GM12872 (cell line): ENCODE data around the gene HCFC1R1.

Source experiments
- TF ChIP-seq, protein P1 (sequence below): IDR thresholded peaks from 3 replicates; pipeline ENCODE4 v1.5.1; 2011; ENCODE audit warnings: low read depth, mild to moderate bottlenecking, low read length, moderate library complexity; ENCODE audit not compliant: insufficient read depth

HCFC1R1 gene

DNA sequence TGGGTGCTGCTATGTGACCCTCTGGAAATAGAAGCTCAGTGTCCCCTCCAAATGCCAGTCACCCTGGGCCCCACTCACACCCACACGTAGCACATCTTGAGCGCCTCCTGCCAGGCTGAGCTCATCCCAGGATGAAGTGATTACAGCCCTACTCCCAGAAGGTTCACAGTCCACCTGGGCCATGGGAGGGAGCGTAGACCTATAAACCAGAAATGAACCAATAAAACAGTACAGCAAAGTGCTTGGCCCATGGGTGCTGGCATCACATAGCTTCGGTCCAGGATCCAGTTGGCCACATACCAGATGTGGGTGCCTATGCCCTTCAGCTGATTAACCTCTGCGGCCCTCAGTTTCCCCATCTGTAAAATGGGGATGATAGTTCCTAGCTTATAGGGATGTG lies 15.2 kb upstream of the HCFC1R1 start:
- TF ChIP-seq, protein P1, sequence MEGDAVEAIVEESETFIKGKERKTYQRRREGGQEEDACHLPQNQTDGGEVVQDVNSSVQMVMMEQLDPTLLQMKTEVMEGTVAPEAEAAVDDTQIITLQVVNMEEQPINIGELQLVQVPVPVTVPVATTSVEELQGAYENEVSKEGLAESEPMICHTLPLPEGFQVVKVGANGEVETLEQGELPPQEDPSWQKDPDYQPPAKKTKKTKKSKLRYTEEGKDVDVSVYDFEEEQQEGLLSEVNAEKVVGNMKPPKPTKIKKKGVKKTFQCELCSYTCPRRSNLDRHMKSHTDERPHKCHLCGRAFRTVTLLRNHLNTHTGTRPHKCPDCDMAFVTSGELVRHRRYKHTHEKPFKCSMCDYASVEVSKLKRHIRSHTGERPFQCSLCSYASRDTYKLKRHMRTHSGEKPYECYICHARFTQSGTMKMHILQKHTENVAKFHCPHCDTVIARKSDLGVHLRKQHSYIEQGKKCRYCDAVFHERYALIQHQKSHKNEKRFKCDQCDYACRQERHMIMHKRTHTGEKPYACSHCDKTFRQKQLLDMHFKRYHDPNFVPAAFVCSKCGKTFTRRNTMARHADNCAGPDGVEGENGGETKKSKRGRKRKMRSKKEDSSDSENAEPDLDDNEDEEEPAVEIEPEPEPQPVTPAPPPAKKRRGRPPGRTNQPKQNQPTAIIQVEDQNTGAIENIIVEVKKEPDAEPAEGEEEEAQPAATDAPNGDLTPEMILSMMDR, result no peak

DNA sequence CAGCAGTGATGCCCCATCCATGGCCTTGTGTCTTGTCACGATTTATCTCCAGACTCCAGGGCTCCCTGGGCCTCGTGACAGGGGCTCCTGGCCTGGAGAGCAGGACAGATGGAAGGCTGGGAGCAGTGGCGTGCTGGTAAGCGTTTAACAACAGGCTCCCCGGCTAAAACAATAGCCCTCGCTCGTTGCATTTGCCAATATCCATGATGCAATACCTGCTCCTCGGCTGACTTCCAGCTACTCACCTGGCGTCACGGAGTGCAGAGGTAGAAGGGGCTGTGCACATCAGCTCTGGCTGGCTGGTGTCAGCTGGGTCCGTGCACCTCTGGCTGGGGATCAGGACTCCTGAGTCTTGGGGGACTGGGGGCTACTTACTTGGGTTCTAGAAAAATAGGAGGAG lies 14.5 kb upstream of the HCFC1R1 start:
- TF ChIP-seq, protein P1, result no peak

DNA sequence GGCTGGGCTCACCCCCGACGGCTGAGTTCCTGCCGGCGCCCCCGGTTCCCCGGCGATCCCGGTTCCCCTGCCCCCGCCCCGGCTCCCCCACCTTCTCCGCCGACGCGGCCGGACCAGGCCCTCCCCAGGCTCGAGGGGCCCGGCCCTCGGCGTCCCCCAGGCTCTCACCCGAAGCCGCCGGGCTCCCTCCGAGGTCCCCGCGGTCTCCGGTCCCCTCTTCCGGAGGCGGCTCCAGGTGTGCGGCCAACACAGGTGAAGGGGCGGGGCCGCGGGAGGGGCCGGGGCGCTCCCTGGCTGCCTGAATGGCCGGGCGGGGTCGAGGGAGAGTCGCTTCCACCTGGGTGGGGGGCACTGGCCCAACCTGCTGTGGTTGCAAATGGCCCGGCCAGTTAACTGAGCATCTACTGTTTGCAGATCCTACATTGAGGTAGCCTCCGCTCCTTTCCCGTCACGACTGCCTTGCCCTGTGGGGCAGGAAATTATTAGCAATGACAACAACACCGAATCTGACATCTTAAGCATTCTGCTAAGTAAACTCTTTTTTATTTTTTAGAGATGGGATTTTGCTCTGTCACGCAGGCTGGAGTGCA lies 13.1 kb upstream of the HCFC1R1 start, which contains the start of gene BICDL2:
Gene BICDL2, minus strand, starts transcription at position 219 of the 590 bp plus-strand sequence. CDS start 1,448 bp downstream, outside the sequence.
- TF ChIP-seq, protein P1, result no peak

DNA sequence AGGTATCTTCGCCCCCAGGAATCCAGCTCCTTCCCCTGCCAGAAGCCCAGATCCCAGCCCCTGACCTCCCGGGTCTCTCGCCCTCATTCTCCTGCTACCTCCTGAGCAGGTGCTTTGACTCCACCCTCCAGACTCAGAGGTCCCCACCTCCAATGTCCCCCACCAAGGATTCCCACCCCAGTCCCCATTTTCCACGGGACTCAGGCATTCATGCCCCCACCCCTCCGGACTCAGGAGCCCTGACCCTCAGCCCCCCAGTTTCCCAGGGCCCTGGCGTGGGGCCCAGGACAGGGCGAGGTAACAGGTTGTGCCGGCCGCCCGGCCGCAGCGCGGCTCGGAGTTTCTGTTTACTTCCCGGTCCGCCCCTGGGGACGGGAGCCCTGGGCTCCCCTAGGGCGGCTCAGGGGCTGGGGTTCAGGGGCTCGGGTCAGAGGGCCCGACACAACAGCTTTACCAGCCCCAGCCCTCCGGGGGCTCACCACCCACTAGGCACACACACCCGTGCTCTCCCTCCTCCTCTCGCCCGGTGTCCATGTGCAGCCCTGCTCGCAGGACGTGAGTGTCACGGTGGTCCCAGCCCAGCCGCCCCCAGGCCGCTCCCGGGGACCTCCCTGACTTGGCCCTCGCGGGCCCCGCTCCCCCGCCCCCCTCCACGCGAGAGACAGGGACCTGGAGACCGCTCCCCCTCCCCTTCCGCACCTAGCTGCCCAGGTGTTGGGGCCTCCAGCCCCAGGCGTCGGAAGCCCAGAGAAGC lies 12.4 kb upstream of the HCFC1R1 start:
- TF ChIP-seq, protein P1, result no peak

DNA sequence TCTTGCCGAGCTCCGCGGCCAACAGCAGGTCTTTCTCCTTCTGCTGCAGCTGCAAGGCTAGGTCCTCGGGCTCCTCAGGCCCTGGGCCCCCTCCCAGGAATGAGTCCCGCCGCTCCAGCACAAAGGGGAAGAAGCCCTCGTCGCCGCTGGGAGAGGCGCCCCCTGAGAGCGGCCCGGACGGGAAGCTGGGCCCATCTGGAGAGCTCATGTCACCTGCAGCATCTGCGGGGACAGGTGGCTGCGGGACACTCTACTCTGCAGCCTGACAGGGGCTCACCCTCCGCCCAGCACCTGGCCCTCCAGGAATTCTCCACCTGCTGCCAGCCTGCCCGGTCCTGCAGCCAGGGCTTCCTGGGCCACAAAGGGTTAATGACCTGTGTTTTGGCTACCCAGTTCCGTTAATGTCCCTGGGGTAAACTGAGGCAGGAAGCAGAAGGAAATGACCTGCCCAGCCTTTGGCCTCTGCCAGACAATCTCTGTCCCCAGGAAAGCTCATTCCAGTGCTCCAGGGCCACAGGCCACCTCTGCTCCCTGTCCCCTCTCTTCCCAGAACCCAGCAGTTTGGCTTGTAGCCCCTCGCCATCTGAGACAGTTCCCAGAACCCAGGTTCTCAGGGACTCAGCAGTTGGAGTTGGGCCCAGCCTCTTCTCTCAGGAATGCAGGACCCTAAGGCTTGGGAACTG lies 11.7 kb upstream of the HCFC1R1 start:
- TF ChIP-seq, protein P1, result no peak

DNA sequence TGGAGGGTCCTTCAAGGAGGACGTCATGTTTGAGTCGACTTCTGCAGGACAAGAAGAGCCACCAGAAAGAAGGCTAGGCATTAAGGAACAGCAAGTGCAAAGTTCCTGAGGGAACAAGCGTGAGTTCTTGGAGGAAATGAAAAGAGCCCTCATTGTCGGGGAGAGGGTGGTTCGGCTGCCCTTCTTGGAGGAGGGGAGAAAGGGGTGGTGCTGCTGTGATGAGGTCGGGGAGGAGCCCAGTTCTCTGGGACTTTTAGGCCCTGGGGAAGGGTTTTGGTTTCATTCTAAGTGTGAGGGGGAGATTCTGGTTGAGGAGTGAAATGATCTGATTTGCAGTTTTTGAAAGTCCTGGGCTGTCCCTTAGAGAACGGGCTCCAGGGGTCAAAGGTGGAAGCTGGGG lies 8.9 kb upstream of the HCFC1R1 start:
- TF ChIP-seq, protein P1, result no peak
